Endothelial cell of umbilical vein (primary cell): ENCODE results near the gene IGBP1.

Experiments used
- CTCF ChIP-seq, 2 donors: IDR thresholded peaks; 1 replicate in 1 of 2; 2 replicates in 1 of 2; pipeline ENCODE4 v1.5.1; 2011; ENCODE audit warnings: low read length in 2 of 2, mild to moderate bottlenecking in 2 of 2, moderate library complexity in 2 of 2, control low read depth in 1 of 2, inconsistent platforms in 1 of 2, low read depth in 1 of 2; ENCODE audit not compliant: insufficient read depth in 1 of 2; ENCODE audit errors: extremely low read depth in 1 of 2
- MAX ChIP-seq: IDR thresholded peaks from 2 replicates; pipeline ENCODE4 v1.6.1; 2011; ENCODE audit not compliant: insufficient read depth, insufficient read length
- MYC ChIP-seq: IDR thresholded peaks from one replicate; pipeline ENCODE4 v1.6.1; 2011; ENCODE audit warnings: mild to moderate bottlenecking, low read depth, low read length
- POLR2AphosphoS5 ChIP-seq: IDR thresholded peaks from 2 replicates; pipeline ENCODE4 v1.6.1; 2012; ENCODE audit warnings: low read depth, mild to moderate bottlenecking, control low read depth, low read length, moderate library complexity; ENCODE audit not compliant: insufficient read depth

- TF ChIP-seq CTCF (IDR thresholded peaks at IDR 0.05; ENCODE audit: extremely low read depth in 1 of 2, insufficient read depth in 1 of 2, low read depth in 1 of 2, low read length in 2 of 2) (no peak), MAX (no peak), POLR2AphosphoS5 (no peak), MYC (no peak)
These were observed 43.8 kb downstream of the IGBP1 start, which contains the start of gene DGAT2L6 for GRCh38 chrX:70176938-70177533.
